Activated naive CD4-positive, alpha-beta T cell (primary cell): ENCODE measurements around the gene IER5L.

Experiments
- DNase-seq, 4 experiments: peaks; one replicate each; lab custom pipeline; 2025; lab: John Stamatoyannopoulos, UW

The IER5L gene

DNA sequence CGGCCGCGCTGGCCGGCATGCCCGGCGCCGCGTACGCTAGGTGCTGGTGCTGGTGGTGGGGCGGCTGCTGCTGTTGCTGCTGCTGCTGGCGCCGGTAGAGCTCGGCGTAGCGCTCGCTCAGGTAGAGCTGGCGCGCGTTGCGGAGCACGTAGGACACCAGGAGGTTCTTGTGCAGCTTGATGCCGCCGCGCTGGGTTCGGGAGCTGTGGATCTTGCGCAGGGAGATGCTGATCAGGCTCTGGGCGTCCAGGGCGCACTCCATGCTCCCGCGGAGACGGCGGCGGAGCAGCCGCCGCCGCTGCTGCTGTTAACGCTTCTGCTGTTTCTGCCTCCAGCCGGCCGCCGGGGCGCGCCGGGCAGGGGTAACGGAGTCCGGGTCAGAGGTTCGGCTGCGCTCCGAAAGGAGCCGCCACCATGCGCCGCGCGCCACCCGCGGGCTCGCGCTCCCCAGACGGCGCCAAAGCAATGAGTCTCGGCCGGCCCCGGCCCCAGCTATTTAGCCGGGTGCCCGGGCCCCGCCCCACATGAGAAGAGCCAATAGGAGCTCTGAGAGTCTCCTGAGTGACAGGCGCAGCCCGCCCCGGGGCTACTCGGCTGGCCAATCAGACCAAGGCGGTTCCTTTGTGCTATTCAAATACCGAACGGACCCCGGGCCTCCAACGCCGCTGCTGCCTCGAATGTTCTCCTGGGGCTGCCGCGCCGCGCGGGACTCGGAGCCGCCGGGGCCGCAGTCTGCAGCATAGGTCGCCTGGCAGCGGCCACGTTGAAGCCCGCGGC, at the start of gene IER5L:
TSS of gene IER5L (minus strand) at position 471 of the 777 bp plus-strand sequence. CDS start at position 262, 209 bp downstream.
- DNase-seq, result peak; percentile 77 to 91 (median 86)

DNA sequence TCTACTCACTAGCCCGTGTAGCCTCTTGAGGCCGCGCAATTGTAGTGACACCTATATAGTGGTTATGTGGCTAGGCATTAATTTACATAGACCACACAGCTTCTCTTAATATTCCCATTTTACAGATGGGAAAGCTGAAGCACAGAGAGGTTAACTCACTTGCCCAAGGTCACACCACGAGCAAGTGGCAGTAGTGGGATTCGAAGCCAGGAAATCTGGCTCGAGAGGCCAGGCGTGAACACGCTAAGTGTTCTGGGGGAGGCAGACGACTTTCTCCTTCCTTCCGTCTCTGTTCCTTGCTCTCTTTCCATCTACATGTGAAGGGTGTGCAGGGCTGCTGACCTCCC, 49.8 kb upstream of the IER5L start:
- no peak for DNase-seq

DNA sequence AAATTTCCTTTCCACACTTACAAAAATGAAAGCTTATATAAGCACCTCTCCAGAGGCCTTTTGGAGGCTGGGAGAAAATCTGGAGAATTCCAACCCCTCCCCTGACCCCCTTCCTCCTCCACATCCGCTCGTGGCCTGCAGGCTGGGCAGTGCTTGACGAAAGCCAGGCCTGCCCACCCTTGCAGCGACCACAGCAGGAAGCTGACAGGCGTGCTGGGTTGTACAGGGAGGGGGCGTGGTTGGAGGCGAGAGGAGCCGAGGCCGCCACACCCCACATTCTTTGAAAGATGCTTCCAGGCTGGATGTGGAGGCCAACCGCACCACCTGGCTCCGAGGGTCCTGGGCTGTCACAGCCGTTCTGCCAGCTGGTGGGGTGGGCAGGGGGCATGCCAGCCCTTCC, 47.8 kb upstream of the IER5L start:
- peak in 1 of 4 experiments; percentile 25 for DNase-seq

DNA sequence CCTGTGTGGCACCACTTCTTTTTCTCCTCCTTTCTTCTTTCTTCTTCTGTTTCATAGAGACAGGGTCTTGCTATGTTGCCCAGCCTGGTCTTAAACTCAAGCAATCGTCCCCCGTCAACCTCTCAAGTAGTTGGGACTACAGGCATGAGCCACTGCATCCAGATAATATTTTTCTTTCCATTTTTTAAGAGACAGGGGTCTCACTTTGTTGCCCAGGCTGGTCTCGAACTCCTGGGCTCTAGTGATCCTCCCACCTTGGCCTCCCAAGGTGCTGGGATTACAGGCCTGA, 47.4 kb upstream of the IER5L start:
- DNase-seq, result no peak

DNA sequence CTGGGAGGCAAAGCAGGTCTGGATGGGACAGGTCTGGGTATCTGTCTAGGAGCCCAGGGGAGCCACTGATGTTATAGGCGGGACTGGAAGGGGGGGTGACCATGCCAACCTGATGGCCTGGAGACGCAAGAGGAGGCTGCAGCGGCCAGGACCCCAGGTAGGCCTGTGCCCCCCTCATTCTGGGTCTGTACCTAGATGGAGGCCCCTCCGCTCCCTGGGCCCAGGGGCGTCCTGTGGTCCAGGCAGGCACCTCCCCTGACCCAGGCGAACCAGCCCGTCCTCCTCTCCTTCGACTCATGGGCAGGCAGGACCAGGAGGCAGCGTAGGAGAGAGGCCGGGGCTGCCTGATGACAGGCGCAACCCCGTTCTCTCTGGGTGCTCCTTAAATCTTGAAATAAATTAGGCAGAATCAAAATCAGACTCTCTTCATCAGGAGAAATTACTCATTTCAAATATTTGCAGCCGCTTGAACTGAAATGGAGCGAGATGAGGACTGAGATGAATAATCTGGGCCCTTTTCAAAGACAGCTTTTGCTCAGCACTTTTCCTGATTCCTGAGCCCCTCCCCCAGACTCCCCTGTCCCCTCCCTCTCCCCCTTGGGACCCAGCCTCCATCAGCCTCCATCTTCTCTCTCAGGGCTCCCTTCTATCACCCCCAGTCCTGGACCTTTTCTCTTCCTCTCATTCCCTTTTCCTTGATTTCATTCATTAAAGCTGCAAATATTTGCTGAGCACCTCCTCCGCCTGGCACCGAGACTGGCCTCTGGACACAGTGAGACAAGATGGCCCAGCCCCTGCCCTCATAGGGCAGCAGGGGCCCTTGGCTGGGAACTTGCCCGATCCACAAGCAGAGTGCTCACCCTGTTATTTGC, 46.8 kb upstream of the IER5L start:
- DNase-seq, result no peak

DNA sequence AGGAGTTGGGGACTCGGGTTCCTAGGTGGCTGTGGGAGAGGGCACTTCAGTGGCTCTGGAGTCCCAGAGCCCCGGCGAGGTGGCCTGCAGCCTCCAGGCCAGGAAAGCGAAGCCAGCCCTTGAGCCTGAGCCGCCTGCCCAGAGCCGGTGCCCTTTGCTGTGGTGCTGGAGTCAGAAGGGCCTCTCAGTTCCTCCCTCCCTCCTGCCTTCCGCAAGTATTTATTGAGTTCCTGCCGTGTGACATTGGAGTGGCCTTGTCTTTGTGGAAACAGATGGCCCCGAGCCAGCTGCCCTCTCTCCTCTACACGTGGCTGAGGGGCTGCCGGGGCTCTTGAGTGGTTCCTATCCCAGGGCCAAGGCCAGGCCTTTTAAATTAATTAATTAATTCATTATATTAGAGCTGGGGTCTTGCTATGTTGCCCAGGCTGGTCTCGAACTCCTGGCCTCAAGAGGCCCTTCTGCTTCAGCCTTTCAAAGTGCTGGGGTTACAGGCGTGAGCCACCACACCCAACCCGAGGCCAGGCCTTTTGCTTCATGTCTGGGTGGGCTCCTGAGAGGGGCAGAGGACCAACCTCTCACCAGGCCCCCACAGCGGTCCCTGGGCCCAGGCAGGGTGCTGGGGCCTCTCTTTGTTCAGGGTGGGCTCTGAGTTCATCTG, 45.6 kb upstream of the IER5L start:
- no peak for DNase-seq

DNA sequence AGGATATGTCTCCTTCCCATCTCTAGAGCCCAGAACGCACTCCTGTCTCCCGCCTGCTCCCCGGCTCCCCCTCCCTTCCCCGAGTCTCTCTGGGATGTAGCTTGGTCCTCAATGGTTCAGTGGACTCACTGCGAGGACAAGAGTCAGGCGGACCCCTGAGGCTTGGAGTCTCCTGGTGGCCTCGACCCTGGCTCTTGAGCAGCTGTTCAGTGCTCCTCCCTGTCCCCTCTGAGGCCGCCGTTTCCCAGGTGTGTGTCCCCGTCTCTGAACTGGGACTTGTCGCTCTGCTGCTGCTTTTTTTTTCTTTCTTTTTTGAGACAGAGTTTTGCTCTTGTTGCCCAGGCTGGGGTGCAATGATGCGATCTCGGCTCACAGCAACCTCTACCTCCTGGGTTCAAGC, 44.8 kb upstream of the IER5L start:
- no peak for DNase-seq

DNA sequence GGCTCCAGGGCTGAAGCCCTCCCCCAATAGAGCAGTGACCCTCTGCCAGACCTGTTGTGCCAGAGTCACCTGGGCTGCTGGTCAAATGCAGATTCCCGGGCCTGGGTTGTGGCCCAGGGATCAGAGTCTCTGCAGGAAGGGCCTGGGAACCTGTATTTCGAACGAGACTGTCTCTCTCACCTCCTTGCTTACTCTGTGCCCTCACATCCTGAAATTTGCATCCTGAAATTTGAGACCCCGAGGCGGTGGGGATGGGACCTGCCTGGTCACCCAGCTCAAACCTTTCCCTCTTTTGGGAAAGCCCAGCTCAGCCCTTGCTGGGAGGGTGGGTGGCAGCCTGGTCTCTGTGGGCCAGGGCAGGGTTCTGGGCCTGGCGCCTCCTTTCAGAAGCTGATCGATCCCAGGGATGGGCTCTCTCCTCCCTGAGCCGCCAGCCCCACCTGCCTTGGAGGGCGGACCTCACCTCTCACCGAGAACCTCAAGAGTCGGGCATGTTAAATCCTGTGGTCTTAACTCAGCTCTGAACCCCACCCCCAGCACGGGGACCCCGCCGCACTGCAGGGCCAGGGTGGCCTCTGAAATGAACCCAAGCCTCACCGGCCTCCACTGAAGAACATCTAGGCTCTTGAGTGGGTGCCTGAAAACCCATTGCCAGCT, 44.0 kb upstream of the IER5L start:
- DNase-seq, result no peak

DNA sequence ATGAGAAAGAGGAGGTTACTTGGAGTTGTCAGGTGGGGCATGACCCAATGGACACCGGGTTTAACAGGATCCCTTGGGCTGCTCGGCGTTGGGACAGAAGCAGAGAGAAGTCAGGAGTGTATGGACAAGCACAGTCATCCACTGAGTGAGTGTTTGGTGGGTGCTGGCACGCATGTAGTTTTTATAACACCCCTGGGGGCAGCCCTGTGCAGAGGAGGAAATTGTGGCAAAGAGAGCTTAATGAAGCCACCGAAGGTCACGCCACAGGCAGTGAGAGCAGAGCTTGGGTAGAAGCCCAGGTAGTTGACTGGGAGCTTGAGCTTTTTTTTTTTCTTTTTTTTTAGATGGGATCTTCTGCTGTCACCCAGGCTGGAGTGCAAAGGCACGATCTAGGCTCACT, 43.2 kb upstream of the IER5L start:
- DNase-seq, result no peak

DNA sequence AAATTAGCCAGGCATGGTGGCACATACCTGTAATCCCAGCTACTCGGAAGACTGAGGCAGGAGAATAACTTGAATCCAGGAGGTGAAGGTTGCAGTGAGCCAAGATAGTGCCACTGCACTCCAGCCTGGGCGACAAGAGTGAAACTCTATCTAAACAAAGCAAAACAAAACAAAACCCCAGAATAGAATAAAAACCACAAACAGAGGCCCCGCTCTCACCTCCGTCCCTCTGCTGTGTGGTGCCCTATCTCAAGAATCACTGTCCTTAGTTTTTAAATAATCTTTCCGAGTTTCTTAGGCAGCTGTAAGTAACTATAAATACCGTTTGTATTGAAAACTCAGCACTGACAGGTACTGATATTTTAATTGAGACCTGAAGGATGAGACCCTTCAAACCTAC, 42.7 kb upstream of the IER5L start:
- DNase-seq, result no peak

DNA sequence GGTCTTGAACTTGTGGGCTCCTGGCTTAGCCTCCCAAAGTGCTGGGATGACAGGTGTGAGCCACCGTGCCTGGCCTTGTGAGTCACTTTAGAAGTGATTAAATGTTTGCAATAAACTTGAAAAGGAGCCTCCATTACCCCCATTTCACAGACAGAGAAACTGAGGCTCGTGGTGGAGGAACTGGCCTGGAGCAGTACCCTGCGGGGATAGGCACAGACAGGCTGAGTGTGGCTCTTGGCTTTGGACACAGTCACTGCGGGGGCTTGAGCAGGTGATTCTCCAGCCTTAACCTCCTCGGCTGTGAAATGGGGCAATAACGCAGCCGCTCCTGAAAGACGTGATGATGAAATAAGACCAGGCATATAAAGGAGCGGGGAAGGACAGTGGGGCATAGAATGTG, 40.9 kb upstream of the IER5L start:
- DNase-seq, result no peak

DNA sequence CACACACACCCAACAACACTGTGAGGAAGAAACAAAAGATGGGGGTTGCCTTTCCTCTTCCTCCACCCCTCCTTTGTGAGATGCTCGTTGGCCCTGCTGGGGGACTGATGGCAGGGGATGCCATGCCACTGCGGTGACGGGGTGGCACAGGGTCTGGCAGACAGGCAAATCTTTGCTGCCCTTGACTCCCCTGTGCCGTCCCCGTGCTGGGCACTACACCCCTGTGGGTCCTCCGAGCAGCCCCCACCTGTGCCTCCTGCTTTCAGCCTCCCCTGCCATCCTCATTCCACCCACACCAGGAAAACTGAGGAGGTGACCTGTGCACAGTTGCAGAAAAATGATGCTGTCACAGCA, 40.2 kb upstream of the IER5L start:
- no peak for DNase-seq

DNA sequence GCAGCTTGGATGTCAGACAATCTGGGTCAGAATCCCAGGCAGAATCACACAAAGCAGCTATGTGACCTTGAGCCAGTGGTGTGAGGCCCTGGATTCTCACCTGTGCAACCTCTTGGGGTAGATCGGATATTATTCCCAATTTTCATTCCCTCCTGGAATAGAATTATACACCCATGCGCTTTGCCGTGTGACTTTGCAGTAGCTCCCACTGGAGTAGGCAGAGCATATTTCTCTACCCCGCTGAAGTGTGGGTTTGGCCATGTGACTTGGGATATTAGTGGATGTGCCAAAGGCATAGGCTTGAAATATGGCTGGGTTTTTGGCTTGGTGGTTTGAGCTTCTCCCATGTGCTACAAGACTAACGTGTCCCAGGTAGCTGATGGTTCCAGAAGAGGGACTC, 35.5 kb upstream of the IER5L start:
- no peak for DNase-seq

DNA sequence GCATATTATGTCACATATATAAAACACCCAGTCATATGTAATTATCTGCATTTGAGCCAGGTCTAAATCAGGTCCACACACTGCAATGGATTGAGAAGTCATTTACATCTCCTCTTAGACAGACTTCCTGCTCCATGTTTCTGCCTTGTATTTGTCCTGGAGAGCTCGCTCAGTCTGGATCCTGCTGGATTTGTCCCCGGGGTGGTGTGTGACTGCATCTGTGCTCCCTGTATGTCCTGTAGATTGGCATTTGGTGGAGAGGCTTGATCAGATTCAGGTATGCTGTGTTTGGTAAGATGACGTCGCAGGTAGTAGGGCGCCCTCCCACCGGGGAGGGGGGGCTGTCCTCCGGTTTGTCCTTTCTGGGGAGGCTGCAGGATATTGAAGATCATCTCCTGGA, 33.6 kb upstream of the IER5L start:
- DNase-seq, result no peak

DNA sequence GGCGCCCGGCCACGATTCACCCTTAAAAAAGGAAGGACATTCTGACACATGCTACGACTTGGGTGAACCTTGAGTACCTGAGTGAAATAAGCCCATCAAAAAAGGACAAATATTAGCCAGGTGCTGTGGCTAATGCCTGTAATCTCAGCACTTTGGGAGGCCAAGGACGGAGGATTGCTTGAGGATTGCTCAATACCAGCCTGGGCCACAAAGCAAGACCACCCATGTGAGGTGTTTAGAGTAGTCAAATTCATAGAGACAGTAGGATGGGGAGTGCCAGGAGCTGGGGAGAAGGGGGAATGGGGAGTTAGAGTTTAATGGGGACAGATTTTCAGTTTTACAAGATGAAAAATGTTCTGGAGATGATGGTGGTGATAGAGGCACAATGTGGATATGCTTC, 32.1 kb upstream of the IER5L start:
- DNase-seq, result no peak

DNA sequence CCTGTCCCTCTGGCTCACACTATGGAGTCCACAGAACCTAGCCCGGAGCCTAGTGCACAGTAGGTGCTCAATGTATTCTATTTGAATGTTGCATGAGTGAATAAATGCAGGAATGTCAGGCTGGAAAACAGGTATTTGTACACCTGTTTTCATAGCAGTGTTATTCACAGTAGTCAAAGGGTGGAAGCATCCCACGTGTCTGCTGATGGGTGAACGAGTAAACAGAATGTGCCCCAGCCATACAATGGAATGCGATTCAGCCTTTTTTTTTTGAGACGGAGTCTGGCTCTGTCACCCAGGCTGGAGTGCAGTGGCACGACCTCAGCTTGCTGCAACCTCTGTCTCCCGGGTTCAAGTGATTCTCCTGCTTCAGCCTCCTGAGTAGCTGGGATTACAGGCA, 31.5 kb upstream of the IER5L start:
- DNase-seq, result no peak

DNA sequence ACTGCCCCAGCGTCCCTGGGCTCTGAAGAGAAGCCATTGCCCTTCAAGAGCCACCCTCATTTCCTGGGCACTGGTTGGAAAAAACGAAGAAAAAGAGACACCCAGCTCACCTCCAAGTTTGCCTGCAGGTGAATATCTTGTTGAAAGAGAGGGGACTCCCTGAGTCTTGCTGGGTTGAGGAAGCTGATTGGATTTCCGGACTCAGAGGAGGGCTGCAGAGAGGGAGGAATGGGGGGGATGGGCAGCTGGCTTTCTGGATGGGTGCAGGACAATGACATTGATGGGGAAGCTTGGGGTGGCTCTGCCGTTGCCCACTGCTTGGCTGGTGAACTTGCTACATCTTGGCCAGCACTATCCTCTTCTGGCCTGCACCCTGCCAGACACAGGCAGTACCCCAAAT, 31.0 kb upstream of the IER5L start:
- DNase-seq, result no peak

DNA sequence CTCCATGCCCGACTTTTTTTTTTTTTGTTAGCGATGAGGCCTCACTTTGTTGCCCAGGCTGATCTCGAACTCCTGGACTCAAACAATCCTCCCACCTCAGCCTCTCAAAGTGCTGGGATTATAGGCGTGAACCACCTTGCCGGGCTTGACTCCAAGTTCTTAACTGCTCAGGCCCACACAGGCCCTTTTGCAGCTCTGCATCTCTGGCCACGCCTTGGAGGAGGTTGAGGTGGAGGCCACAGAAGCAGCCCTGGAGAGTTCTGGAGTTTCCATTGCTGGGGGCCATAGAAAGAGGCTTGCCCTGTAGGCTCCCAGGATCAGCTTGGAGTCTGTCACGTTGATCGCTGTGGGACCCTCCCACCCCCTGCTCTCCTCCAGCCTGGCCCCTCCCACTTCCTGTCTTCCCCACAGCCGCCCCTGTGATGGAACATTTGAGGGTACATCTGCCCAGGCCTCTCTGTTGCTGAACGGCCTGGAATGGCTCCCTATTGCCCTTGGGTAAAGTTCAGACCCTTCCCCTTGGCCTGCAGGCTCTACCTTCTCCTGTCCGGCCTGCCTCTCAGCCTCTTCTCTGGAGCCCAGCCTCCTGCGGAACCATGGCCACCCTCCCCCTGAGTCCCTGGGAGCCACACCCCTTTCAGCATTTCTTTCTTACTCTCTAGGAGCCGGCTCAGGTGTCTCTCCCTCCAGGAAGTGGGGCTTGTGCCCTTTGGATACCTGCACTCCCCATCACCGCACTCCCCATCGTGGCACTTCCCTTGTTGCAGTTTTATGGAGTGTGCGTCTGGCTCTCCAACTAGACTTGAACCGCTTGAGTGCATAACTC, 30.4 kb upstream of the IER5L start:
- peak in 2 of 4 experiments; percentile 12 to 31 for DNase-seq

DNA sequence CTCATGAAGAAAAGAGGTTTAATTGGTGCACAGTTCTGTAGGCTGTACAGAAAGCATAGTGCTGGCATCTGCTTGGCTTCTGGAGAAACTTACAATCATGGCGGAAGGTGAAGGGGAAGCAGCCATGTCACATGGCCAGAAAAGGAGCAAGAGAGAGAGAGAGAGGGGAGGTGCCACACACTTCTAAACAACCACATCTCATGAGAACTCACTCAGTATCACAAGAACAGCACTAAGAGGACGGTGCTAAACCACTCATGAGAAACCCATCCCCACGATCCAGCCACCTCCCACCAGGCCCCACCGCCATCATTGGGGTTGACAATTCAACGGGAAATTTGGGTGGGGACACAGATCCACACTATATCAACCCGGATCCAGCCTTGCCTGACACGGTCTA, 28.8 kb upstream of the IER5L start:
- DNase-seq, result no peak

DNA sequence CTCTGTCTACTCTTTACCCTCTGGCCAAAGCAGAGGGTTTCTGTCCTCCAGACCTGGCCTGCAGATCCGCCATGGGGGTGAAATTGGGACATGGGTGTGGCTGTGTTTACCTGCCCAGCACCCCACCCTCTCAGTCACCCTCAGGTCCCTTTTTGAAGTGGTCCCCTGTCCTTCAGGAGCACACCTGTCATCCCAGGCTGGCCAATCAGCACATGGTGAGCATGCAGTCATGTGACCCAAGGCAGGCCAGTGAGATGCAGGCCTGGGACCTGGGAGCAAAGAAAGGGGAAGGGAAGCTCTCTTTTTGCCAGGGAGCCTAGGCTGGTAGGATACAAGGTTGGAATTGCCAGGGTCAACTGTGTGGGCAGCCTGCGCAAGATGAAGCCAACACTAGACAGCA, 28.3 kb upstream of the IER5L start:
- DNase-seq, result no peak

DNA sequence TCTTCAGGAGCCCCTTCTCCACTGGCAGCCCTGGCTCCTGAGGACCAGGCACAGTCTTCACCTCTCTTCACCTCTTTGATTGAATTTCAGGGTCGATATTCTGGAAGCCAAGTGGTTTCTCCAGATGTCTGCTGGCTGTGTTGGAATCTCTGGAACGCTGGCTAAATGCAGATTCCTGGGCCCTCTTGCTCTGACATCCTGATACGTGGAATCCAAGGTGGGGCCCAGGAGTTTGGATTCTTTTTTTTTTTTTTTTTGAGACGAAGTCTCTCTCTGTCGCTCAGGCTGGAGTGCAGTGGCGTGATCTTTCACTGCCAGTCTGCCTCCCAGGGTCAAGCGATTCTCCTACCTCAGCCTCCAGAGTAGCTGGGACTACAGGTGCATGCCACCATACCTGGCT, 26.8 kb upstream of the IER5L start:
- no peak for DNase-seq

DNA sequence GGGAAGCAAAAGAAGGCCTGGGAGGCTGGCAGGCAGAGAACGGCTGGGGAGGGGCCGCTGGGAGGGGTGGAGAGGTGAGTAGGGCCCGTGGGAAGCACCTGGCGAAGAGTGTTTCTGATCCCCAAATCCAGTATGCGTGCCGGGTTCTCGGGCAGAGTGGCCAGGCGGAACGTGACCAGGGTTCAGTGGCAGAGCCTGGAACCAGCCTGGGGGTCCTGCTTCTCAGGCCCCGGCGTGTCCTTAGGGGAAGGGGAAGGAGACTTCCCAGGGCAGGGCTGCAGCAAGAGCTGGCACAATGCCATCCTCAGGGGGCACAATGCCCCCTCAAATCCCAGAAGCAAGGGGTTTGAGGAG, 25.5 kb upstream of the IER5L start:
- DNase-seq, result no peak
